PC-9 (cell line): ENCODE measurements around the gene JDP2. TPM values are rescaled to one million over a fixed set of nuclear protein-coding genes. Genes with fewer than 3 reads are reported as not detected.

ENCODE experiments used
- BruUV-seq: library from RNA; stranded (reverse); fragments of 400-500 nt; replicated peaks from 2 replicates; lab custom pipeline; 2021; lab: Mats Ljungman, UMichigan
- CTCF ChIA-PET: fragments of 300-600 bp; sonication (Branson Sonifier 250); formaldehyde crosslinking; loops from one replicate; lab custom pipeline; 2022; ENCODE audit warnings: antibody characterized with exemption; lab: Charles Lee
- POLR2A ChIA-PET: fragments of 300-600 bp; sonication (Branson Sonifier 250); formaldehyde crosslinking; loops from one replicate; lab custom pipeline; 2022; ENCODE audit warnings: antibody characterized with exemption; ENCODE audit not compliant: unreplicated experiment; lab: Charles Lee
- DNase-seq, 2 experiments: peaks; one replicate each; pipeline versions ENCODE4 v3.0.0 to v3.0.0-alpha.2; 2015 to 2022; ENCODE audit warnings: mixed read lengths in 1 of 2
- H2AFZ ChIP-seq: fragments of 200-600 bp; sonication (generic); 2 replicates; pipeline ENCODE4 v1.8.1; 2017; ENCODE audit warnings: antibody characterized with exemption
- H3F3A ChIP-seq: fragments of 200-600 bp; sonication (generic); 2 replicates; pipeline ENCODE4 v1.8.1; 2017; ENCODE audit warnings: antibody characterized with exemption, mild to moderate bottlenecking, low read depth; ENCODE audit not compliant: insufficient read depth
- H3K27ac ChIP-seq: fragments of 200-600 bp; sonication (generic); 2 replicates; pipeline ENCODE4 v1.6.1; 2016; ENCODE audit warnings: mixed run types
- H3K27me3 ChIP-seq: fragments of 200-600 bp; sonication (generic); 2 replicates; pipeline ENCODE4 v1.6.1; 2016; ENCODE audit warnings: low read depth, mixed run types; ENCODE audit not compliant: insufficient read depth
- H3K36me3 ChIP-seq: fragments of 200-600 bp; sonication (generic); 2 replicates; pipeline ENCODE4 v1.6.1; 2016; ENCODE audit warnings: low read depth, mixed run types
- H3K4me1 ChIP-seq: fragments of 200-600 bp; sonication (generic); replicated peaks from 2 replicates; pipeline ENCODE4 v1.6.1; 2016; ENCODE audit warnings: mixed run types; ENCODE audit not compliant: insufficient read depth
- H3K4me2 ChIP-seq: fragments of 200-600 bp; sonication (generic); 2 replicates; pipeline ENCODE4 v1.6.1; 2017; ENCODE audit warnings: mixed run types
- H3K4me3 ChIP-seq: fragments of 200-600 bp; sonication (generic); 2 replicates; pipeline ENCODE4 v1.6.1; 2016; ENCODE audit warnings: mixed run types
- H3K79me2 ChIP-seq: fragments of 200-600 bp; sonication (generic); 2 replicates; pipeline ENCODE4 v1.6.1; 2017; ENCODE audit warnings: low read depth, mixed run types
- H3K9me2 ChIP-seq: fragments of 200-600 bp; sonication (generic); 2 replicates; pipeline ENCODE4 v1.8.1; 2017; ENCODE audit warnings: mild to moderate bottlenecking; ENCODE audit not compliant: insufficient read depth
- H3K9me3 ChIP-seq: fragments of 200-600 bp; sonication (generic); 2 replicates; pipeline ENCODE4 v1.8.1; 2016; ENCODE audit warnings: low read depth; ENCODE audit not compliant: insufficient read depth
- H4K20me1 ChIP-seq: fragments of 200-600 bp; sonication (generic); 2 replicates; pipeline ENCODE4 v1.8.1; 2017; ENCODE audit not compliant: insufficient read depth
- CTCF ChIP-seq: fragments of 200-600 bp; sonication (generic); conservative IDR thresholded peaks from 2 replicates; pipeline ENCODE4 v1.6.1; 2017; ENCODE audit warnings: mixed run types, antibody characterized with exemption, mild to moderate bottlenecking, moderate library complexity
- EZH2 ChIP-seq: fragments of 200-600 bp; sonication (generic); IDR thresholded peaks from 2 replicates; pipeline ENCODE4 v1.8.0; 2017; ENCODE audit warnings: antibody characterized with exemption, low read depth
- intact Hi-C: fragments of 100-400 bp; cut with micrococcal nuclease; formaldehyde crosslinking; loops from one replicate; pipeline ENCODE4 v1.10.0; 2022; ENCODE audit not compliant: unreplicated experiment
- total RNA-seq: library from RNA; stranded (reverse); gene quantifications from 2 replicates; pipeline ENCODE4 v1.2.3, GENCODE V29; 2021

The JDP2 gene
- total RNA-seq, 1 experiment from 2014 or later: 186 TPM

- intact Hi-C loops: no loop called here
- Histone ChIP-seq H3K4me2 (peak overlapping the region; percentile 89), H3K36me3 (no peaks in the 10 kb centered on the region), H3K79me2 (peaks cover 22% of the 10 kb centered on the region), H3F3A (peaks cover 26% of the 10 kb centered on the region), H3K27ac (no peak overlapping the region), H2AFZ (no peak overlapping the region), H4K20me1 (peaks cover 17% of the 10 kb centered on the region), H3K9me2 (no peaks in the 10 kb centered on the region), H3K4me3 (no peak overlapping the region), H3K27me3 (no peaks in the 10 kb centered on the region), H3K9me3 (peaks cover 3% of the 10 kb centered on the region; the same call in 1 of the 2 replicates), H3K4me1 (peaks cover 43% of the 10 kb centered on the region)
- TF ChIP-seq EZH2: no peak
- TF ChIP-seq CTCF: no peak
- CTCF ChIA-PET: interaction anchor here (0.7 to 1.4 kb wide), 2 partner anchors 31 to 117 kb away, joined by 3 to 4 read pairs; no protein-coding TSS in a partner anchor
- no peak for DNase-seq
- POLR2A ChIA-PET: no interaction called here
- BruUV-seq: no TSS peak
Measured at GRCh38 chr14:75425446-75425845, 2.4 kb upstream of the JDP2 start.

GRCh38 chr14:75426332-75427125 lies 1.3 kb upstream of the JDP2 start:
- intact Hi-C loops: loop anchor here (1.0 kb wide), 7 partner anchors 26 to 135 kb away; no protein-coding TSS in a partner anchor
- Histone ChIP-seq H3K9me3 (peaks cover 3% of the 10 kb centered on the region; the same call in 1 of the 2 replicates), H3K27ac (no peak overlapping the region), H3K27me3 (no peaks in the 10 kb centered on the region), H3K36me3 (peaks cover under 1% of the 10 kb centered on the region; the same call in 1 of the 2 replicates), H3K9me2 (no peaks in the 10 kb centered on the region), H3K4me2 (peak overlapping the region; percentile 89), H3K4me3 (no peak overlapping the region; the same call in 1 of the 2 replicates), H3K4me1 (peaks cover 52% of the 10 kb centered on the region), H2AFZ (no peak overlapping the region), H3F3A (peaks cover 26% of the 10 kb centered on the region), H3K79me2 (peaks cover 33% of the 10 kb centered on the region), H4K20me1 (peaks cover 28% of the 10 kb centered on the region)
- no peak for DNase-seq
- BruUV-seq: no TSS peak
- TF ChIP-seq CTCF: no peak
- no peak for TF ChIP-seq EZH2
- ChIA-PET CTCF (interaction anchor here (1.5 kb wide), 1 partner anchor 26 kb away, joined by 6 read pairs; no protein-coding TSS in a partner anchor), POLR2A (no interaction called here)

- CTCF ChIA-PET: interaction anchor here (1.0 to 1.5 kb wide), 2 partner anchors 23 to 27 kb away, joined by 6 read pairs; no protein-coding TSS in a partner anchor
Measured at GRCh38 chr14:75427126-75427481, 718 bp upstream of the JDP2 start.

More at GRCh38 chr14:75427126-75427481, 718 bp upstream of the JDP2 start:
- intact Hi-C loops: loop anchor here (1.0 kb wide), 7 partner anchors 26 to 134 kb away; no protein-coding TSS in a partner anchor
- POLR2A ChIA-PET: interaction anchor here (0.6 to 1.0 kb wide), 4 partner anchors 15 to 32 kb away, joined by 3 to 10 read pairs (median 5); no protein-coding TSS in a partner anchor
- H3K4me3 ChIP-seq: peak overlapping the region; percentile 63
- peaks cover 3% of the 10 kb centered on the region; the same call in 1 of the 2 replicates for H3K9me3 ChIP-seq
- H3K4me2 ChIP-seq: peak overlapping the region; percentile 89
- H3K9me2 ChIP-seq: no peaks in the 10 kb centered on the region
- H3K79me2 ChIP-seq: peaks cover 39% of the 10 kb centered on the region
- no peak for TF ChIP-seq EZH2
- no peak for TF ChIP-seq CTCF
- TSS peak; percentile 79 for BruUV-seq
- peaks cover 33% of the 10 kb centered on the region for H4K20me1 ChIP-seq
- no peak for DNase-seq
- no peak overlapping the region for H3K27ac ChIP-seq
- H3K4me1 ChIP-seq: peaks cover 52% of the 10 kb centered on the region
- peaks cover 7% of the 10 kb centered on the region for H3K36me3 ChIP-seq
- peaks cover 23% of the 10 kb centered on the region for H3F3A ChIP-seq
- no peaks in the 10 kb centered on the region for H3K27me3 ChIP-seq
- peak overlapping the region; percentile 77; the same call in 1 of the 2 replicates for H2AFZ ChIP-seq
